HFFc6 (cell line): ENCODE results near the gene CACNG3. TPM values are rescaled to one million over a fixed set of nuclear protein-coding genes. Genes with fewer than 3 reads are reported as not detected.

Experiments used
- DNase-seq: peaks from one replicate; pipeline ENCODE4 v3.0.0-alpha.2; 2018
- H3K27ac Mint-ChIP-seq: 2 replicates; pipeline ENCODE4 v1.8.0; 2020; ENCODE audit warnings: mild to moderate bottlenecking, mixed read lengths
- H3K27me3 Mint-ChIP-seq: 2 replicates; pipeline ENCODE4 v1.8.0; 2021; ENCODE audit warnings: mild to moderate bottlenecking, moderate library complexity, mixed read lengths; ENCODE audit not compliant: insufficient read depth
- H3K36me3 Mint-ChIP-seq: 2 replicates; pipeline ENCODE4 v1.8.0; 2021; ENCODE audit warnings: low read depth, mixed read lengths
- H3K4me1 Mint-ChIP-seq: 2 replicates; pipeline ENCODE4 v1.8.0; 2020; ENCODE audit warnings: low read depth, mixed read lengths
- H3K4me3 Mint-ChIP-seq: 2 replicates; pipeline ENCODE4 v1.8.0; 2020; ENCODE audit warnings: mild to moderate bottlenecking, moderate library complexity, mixed read lengths
- H3K9me3 Mint-ChIP-seq: 2 replicates; pipeline ENCODE4 v1.8.0; 2020; ENCODE audit warnings: mild to moderate bottlenecking, mixed read lengths
- CTCF ChIP-seq: fragments of 200-600 bp; sonication (generic); IDR thresholded peaks from 2 replicates; pipeline ENCODE4 v1.5.0; 2021; ENCODE audit warnings: antibody characterized with exemption, mild to moderate bottlenecking
- total RNA-seq, 6 experiments: library from RNA; stranded (reverse); fragmentation: NEBNext Ultra II Directional; extraction: Animal tissue kit (Norgen Biotek cat#: 25700); gene quantifications; 2 replicates in 1 of 6; 3 replicates in 5 of 6; pipeline ENCODE4 v1.2.3, GENCODE V29; 2021

CACNG3 gene
- total RNA-seq, 6 experiments from 2014 or later, result not detected

- peaks cover 31% of the 10 kb centered on the region for H3K9me3 Mint-ChIP-seq
- no peak for TF ChIP-seq CTCF
- no peaks in the 10 kb centered on the region; the same call in 1 of the 2 replicates for H3K27me3 Mint-ChIP-seq
- no peak overlapping the region for H3K4me3 Mint-ChIP-seq
- DNase-seq, result no peak
- H3K4me1 Mint-ChIP-seq, result no peaks in the 10 kb centered on the region
- H3K36me3 Mint-ChIP-seq, result no peaks in the 10 kb centered on the region
- H3K27ac Mint-ChIP-seq, result no peak overlapping the region
Measured at GRCh38 chr16:24302636-24303035, 46.5 kb downstream of the CACNG3 start.

DNA sequence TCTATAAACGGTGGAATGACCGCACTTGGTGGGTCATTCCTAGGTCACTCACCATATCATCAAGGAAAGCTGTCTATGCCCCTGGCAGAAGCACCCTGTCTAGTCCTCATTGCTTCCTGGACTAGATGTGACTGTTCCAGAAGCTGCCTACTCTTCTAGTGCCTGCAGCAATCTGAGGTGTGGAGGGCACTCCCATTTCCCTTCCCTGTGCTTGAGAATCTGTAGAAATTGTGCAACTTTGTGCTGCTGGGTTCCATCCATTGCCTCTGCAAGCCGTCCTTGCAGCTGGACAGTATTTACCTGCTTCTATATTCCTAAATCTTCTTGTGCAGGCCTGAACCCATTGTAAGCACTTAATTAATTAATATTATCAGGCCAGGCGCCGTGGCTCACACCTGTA, 52.1 kb downstream of the CACNG3 start:
- no peaks in the 10 kb centered on the region for H3K36me3 Mint-ChIP-seq
- no peak overlapping the region for H3K27ac Mint-ChIP-seq
- peaks cover 27% of the 10 kb centered on the region; the same call in 1 of the 2 replicates for H3K9me3 Mint-ChIP-seq
- no peak for TF ChIP-seq CTCF
- no peak overlapping the region for H3K4me3 Mint-ChIP-seq
- H3K27me3 Mint-ChIP-seq, result no peaks in the 10 kb centered on the region; the same call in 1 of the 2 replicates
- DNase-seq, result no peak
- no peaks in the 10 kb centered on the region for H3K4me1 Mint-ChIP-seq

GRCh38 chr16:24309258-24310142, 53.4 kb downstream of the CACNG3 start:
- no peak for TF ChIP-seq CTCF
- H3K4me1 Mint-ChIP-seq, result no peaks in the 10 kb centered on the region
- DNase-seq, result no peak
- peaks cover 27% of the 10 kb centered on the region; the same call in 1 of the 2 replicates for H3K9me3 Mint-ChIP-seq
- no peaks in the 10 kb centered on the region for H3K36me3 Mint-ChIP-seq
- H3K27ac Mint-ChIP-seq, result no peak overlapping the region
- H3K27me3 Mint-ChIP-seq, result no peaks in the 10 kb centered on the region; the same call in 1 of the 2 replicates
- H3K4me3 Mint-ChIP-seq, result no peak overlapping the region

DNA sequence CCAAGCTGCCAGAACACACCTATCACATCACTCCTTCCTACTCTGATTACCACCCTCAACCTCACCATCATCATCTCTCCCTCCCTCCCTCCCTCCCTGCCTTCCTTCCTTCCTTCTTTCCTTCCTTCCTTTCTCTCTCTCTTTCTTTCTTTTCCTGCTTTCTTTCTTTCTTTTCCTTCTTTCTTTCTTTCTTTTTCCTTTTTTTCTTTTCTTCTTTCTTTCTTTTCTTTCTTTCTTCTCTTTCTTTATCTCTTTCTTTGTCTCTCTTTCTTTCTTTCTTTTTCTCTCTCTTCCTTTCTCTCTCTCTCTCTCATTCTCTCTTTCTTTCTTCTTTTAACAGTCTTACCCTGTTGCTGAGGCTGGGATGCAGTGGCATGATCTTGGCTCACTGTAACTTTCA, 59.2 kb downstream of the CACNG3 start:
- no peak overlapping the region for H3K27ac Mint-ChIP-seq

DNA sequence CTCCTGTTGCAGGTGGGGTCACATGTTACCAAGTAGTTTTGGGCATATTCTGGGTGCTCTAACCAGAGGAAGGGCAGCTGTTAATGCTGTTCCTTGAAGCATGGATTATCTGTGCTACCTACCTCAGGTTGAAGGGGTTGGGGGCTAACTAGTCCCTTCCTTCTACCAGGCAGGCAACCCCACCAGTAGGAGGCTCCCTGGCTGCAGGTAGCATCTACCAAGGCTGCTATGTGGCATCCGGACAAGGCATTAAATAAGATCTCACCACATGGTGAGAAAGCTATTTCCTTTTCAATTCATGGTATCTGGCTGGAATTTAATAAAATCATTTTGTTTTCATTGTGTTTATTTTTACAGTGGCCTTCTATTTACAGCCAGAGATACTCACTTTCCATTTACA, 62.5 kb downstream of the CACNG3 start:
- Mint-ChIP-seq H3K9me3 (peaks cover 15% of the 10 kb centered on the region), H3K36me3 (no peaks in the 10 kb centered on the region), H3K27ac (no peak overlapping the region), H3K27me3 (peaks cover 3% of the 10 kb centered on the region; the same call in 1 of the 2 replicates), H3K4me3 (no peak overlapping the region), H3K4me1 (no peaks in the 10 kb centered on the region)
- no peak for TF ChIP-seq CTCF
- no peak for DNase-seq

More for the DNA sequence above, 59.2 kb downstream of the CACNG3 start:
- H3K27me3 Mint-ChIP-seq, result peaks cover 3% of the 10 kb centered on the region; the same call in 1 of the 2 replicates
- no peaks in the 10 kb centered on the region for H3K4me1 Mint-ChIP-seq
- no peak for TF ChIP-seq CTCF
- no peak overlapping the region for H3K4me3 Mint-ChIP-seq
- DNase-seq, result no peak
- no peaks in the 10 kb centered on the region for H3K36me3 Mint-ChIP-seq
- H3K9me3 Mint-ChIP-seq, result peaks cover 25% of the 10 kb centered on the region
